Testis (tissue), 2 donors: Measurements from ENCODE around the gene ARAP1.

Source experiments
- CTCF ChIP-seq, 3 experiments: fragments of 450-650 bp in 2 of 3; fragments of 200-600 bp in 1 of 3; sonication (generic) in 1 of 3; IDR thresholded peaks; one replicate each; pipeline ENCODE4 v1.5.1; 2016 to 2019; ENCODE audit warnings: antibody characterized with exemption in 3 of 3, mild to moderate bottlenecking in 2 of 3, moderate library complexity in 1 of 3
- POLR2A ChIP-seq: fragments of 450-650 bp; IDR thresholded peaks from one replicate; pipeline ENCODE4 v1.6.1; 2017; ENCODE audit warnings: antibody characterized with exemption, mild to moderate bottlenecking, moderate library complexity

GRCh38 chr11:72704028-72704782 is 48.0 kb downstream of the ARAP1 start:
- TF ChIP-seq CTCF (IDR thresholded peaks at IDR 0.05) (no peak), POLR2A (no peak)
